Dermis microvascular lymphatic vessel endothelial cell (primary cell): Measurements from ENCODE around the gene CTDSPL. TPM values are rescaled to one million over a fixed set of nuclear protein-coding genes. Genes with fewer than 3 reads are reported as not detected.
"Not testable (repeated sequence)": the region's sequence is repeated elsewhere in the genome, so short reads cannot be mapped to it uniquely, and the experiment has no call there.

ENCODE experiments used
- DNase-seq, 2 donors: peaks; one replicate each; pipeline versions ENCODE4 v3.0.0 to v3.0.0-alpha.2; 2010; ENCODE audit warnings: low read depth in 2 of 2
- total RNA-seq: library from RNA; depleted of rRNA; stranded (reverse); fragments of >200 nt; gene quantifications from 2 replicates; pipeline ENCODE4 v1.2.1, GENCODE V29; 2014

CTDSPL gene
- total RNA-seq, 1 donor from 2014 or later = 102 TPM

- DNase-seq = not testable (repeated sequence)
These were observed 171.9 kb downstream of the CTDSPL start for GRCh38 chr3:38033586-38033985.

Other genes with a start within 250 kb of the CTDSPL start
- 2.2 and 4.0 TPM in 2 replicates for gene VILL, start 128.9 kb downstream of the CTDSPL start, total RNA-seq
- gene PLCD1, start 167.8 kb downstream of the CTDSPL start, total RNA-seq = 13.2 and 13.7 TPM in 2 replicates
- under 0.01 TPM in 2 replicates for gene DLEC1, start 177.3 kb downstream of the CTDSPL start, total RNA-seq